Measurements from ENCODE around the gene ADSS2. TPM values are rescaled to one million over a fixed set of nuclear protein-coding genes. Genes with fewer than 3 reads are reported as not detected.

Gene ADSS2
- polyA plus RNA-seq, 1 of the 3 experiments (the other 2 are of a cell fraction): 30.7 TPM

DNA sequence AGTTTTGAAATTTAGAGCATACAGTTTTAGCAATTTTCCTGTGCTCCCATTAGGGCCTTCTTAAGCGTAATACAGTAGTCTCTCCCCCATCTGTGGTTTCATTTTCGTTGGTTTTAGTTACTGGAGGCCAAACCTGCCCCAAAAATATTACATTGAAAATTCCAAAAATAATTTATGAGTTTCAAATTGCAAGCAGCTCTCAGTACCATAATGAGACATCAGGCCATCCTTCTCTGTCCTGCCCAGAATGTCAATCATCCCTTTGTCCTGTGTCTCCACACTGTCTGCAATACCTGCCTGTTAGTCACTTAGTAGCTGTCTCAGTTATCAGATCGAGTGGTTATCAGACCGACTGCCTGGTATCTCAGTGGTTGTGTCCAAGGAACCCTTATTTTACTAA lies 45.4 kb downstream of the ADSS2 start:
- H3F3A ChIP-seq (replicated peaks; ENCODE audit: insufficient read depth): no peaks in the 10 kb centered on the region
- no peak overlapping the region for H3K27ac ChIP-seq (ENCODE audit: low read depth in 2 of 2, low read length in 1 of 2)
- ChIA-PET CTCF (no interaction called here), POLR2A (no interaction called here)
- no peaks in the 10 kb centered on the region for H3K27me3 ChIP-seq (ENCODE audit: insufficient read depth)
- no peaks in the 10 kb centered on the region; a peak in 1 of 4 replicates for H3K4me1 ChIP-seq (ENCODE audit: control insufficient read depth in 1 of 2, insufficient read depth in 2 of 2, low read depth in 1 of 2, low read length in 1 of 2)
- H3K79me2 ChIP-seq (ENCODE audit: insufficient read depth): no peaks in the 10 kb centered on the region; the same call in 1 of the 2 replicates
- H3K4me2 ChIP-seq: no peak overlapping the region
- H3K9me2 ChIP-seq: no peaks in the 10 kb centered on the region
- H4K20me1 ChIP-seq (ENCODE audit: insufficient read depth): no peaks in the 10 kb centered on the region
- TF ChIP-seq FOSL2 (IDR thresholded peaks at IDR 0.05; ENCODE audit: borderline replicate concordance, low read depth) (no peak), FOXM1 (IDR thresholded peaks at IDR 0.05; ENCODE audit: low read depth) (no peak), MXI1 (IDR thresholded peaks at IDR 0.05; ENCODE audit: low read depth, low read length) (no peak), FOXJ3 (CRISPR knock-in tag; IDR thresholded peaks at IDR 0.05) (no peak)
- TF ChIP-seq, protein P1, sequence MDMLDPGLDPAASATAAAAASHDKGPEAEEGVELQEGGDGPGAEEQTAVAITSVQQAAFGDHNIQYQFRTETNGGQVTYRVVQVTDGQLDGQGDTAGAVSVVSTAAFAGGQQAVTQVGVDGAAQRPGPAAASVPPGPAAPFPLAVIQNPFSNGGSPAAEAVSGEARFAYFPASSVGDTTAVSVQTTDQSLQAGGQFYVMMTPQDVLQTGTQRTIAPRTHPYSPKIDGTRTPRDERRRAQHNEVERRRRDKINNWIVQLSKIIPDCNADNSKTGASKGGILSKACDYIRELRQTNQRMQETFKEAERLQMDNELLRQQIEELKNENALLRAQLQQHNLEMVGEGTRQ (IDR thresholded peaks at IDR 0.05; ENCODE audit: borderline replicate concordance, low read depth, low read length): no peak
- H3K9me3 ChIP-seq: peaks cover 11% of the 10 kb centered on the region
- H3K36me3 ChIP-seq (replicated peaks in 1 of 2; ENCODE audit: control insufficient read depth in 1 of 2, insufficient read depth in 2 of 2, low read length in 1 of 2): peaks cover 66 to 82% of the 10 kb centered on the region in 2 experiments
- DNase-seq: no peak
- 88% methylated on average over 4 of the region's 4 CpGs for WGBS (ENCODE audit: low lambda C conversion rate)
- no peak overlapping the region for H2AFZ ChIP-seq (ENCODE audit: low read depth)
- no peak overlapping the region for H3K9ac ChIP-seq
- H3K4me3 ChIP-seq (ENCODE audit: low read depth in 2 of 2, low read length in 1 of 2): no peak overlapping the region

DNA sequence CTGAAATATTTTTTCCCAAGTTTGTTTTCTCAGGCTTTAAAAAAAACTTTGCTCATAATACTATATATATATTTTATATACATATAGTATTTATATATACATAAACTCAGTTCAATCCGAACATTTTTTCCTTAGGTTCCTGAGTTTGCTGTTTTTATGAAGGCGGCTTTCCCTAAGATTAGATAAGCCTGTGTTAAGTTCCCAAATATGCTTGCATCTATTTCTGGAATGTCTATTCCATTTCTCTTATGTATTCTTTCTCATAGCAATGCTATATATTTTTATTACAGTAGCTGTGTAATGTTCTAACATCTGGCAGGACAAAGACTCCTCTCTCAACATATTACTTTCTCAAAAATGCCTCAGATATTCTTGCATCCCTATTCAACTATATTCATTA lies 45.9 kb downstream of the ADSS2 start:
- no peaks in the 10 kb centered on the region for H3K9me2 ChIP-seq
- no peaks in the 10 kb centered on the region for H4K20me1 ChIP-seq (ENCODE audit: insufficient read depth)
- POLR2A ChIA-PET: no interaction called here
- no peak overlapping the region for H3K4me3 ChIP-seq (ENCODE audit: low read depth in 2 of 2, low read length in 1 of 2)
- no peak overlapping the region for H3K27ac ChIP-seq (ENCODE audit: low read depth in 2 of 2, low read length in 1 of 2)
- DNase-seq: no peak
- H3K36me3 ChIP-seq (replicated peaks in 1 of 2; ENCODE audit: control insufficient read depth in 1 of 2, insufficient read depth in 2 of 2, low read length in 1 of 2): peaks cover 66 to 81% of the 10 kb centered on the region in 2 experiments
- no peak overlapping the region for H3K4me2 ChIP-seq
- H3F3A ChIP-seq (replicated peaks; ENCODE audit: insufficient read depth): no peaks in the 10 kb centered on the region
- no peaks in the 10 kb centered on the region; a peak in 1 of 4 replicates for H3K4me1 ChIP-seq (ENCODE audit: control insufficient read depth in 1 of 2, insufficient read depth in 2 of 2, low read depth in 1 of 2, low read length in 1 of 2)
- H3K9ac ChIP-seq: no peak overlapping the region
- WGBS (ENCODE audit: low lambda C conversion rate): 99% methylated on average over 2 of the region's 2 CpGs
- H3K27me3 ChIP-seq (ENCODE audit: insufficient read depth): no peaks in the 10 kb centered on the region
- H2AFZ ChIP-seq (ENCODE audit: low read depth): no peak overlapping the region
- H3K9me3 ChIP-seq: peaks cover 16% of the 10 kb centered on the region
- TF ChIP-seq, protein P1 (IDR thresholded peaks at IDR 0.05; ENCODE audit: borderline replicate concordance, low read depth, low read length): no peak
- TF ChIP-seq RAD21 (IDR thresholded peaks at IDR 0.05; ENCODE audit: low read length): no peak
- no peak for TF ChIP-seq SIN3A (IDR thresholded peaks at IDR 0.05; ENCODE audit: borderline replicate concordance, low read depth, low read length)
- TF ChIP-seq GABPA (IDR thresholded peaks at IDR 0.05; ENCODE audit: low read depth): no peak
- no peak for TF ChIP-seq MEF2A (IDR thresholded peaks at IDR 0.05; ENCODE audit: borderline replicate concordance, low read depth)
- no peak for TF ChIP-seq RFX5 (IDR thresholded peaks at IDR 0.05; ENCODE audit: low read length)
- no peak for TF ChIP-seq NRF1 (IDR thresholded peaks at IDR 0.05; ENCODE audit: low read depth, low read length)
- TF ChIP-seq, protein P2, sequence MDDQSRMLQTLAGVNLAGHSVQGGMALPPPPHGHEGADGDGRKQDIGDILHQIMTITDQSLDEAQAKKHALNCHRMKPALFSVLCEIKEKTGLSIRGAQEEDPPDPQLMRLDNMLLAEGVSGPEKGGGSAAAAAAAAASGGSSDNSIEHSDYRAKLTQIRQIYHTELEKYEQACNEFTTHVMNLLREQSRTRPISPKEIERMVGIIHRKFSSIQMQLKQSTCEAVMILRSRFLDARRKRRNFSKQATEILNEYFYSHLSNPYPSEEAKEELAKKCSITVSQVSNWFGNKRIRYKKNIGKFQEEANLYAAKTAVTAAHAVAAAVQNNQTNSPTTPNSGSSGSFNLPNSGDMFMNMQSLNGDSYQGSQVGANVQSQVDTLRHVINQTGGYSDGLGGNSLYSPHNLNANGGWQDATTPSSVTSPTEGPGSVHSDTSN (IDR thresholded peaks at IDR 0.05): no peak
- no peak for TF ChIP-seq EZH2phosphoT487 (IDR thresholded peaks at IDR 0.05; ENCODE audit: borderline replicate concordance, low read depth)
- TF ChIP-seq, protein P3, sequence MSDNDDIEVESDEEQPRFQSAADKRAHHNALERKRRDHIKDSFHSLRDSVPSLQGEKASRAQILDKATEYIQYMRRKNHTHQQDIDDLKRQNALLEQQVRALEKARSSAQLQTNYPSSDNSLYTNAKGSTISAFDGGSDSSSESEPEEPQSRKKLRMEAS (IDR thresholded peaks at IDR 0.05; ENCODE audit: low read depth): no peak
- TF ChIP-seq FOSL2 (IDR thresholded peaks at IDR 0.05; ENCODE audit: borderline replicate concordance, low read depth): no peak
- no peak for TF ChIP-seq TAF1 (IDR thresholded peaks at IDR 0.05; ENCODE audit: borderline replicate concordance, low read depth, low read length)
- TF ChIP-seq TCF12 (IDR thresholded peaks at IDR 0.05): no peak
- TF ChIP-seq, protein P4, sequence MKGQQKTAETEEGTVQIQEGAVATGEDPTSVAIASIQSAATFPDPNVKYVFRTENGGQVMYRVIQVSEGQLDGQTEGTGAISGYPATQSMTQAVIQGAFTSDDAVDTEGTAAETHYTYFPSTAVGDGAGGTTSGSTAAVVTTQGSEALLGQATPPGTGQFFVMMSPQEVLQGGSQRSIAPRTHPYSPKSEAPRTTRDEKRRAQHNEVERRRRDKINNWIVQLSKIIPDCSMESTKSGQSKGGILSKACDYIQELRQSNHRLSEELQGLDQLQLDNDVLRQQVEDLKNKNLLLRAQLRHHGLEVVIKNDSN (IDR thresholded peaks at IDR 0.05; ENCODE audit: borderline replicate concordance, low read depth): no peak
- TF ChIP-seq JUND (IDR thresholded peaks at IDR 0.05): no peak
- CTCF ChIA-PET: no interaction called here
- no peaks in the 10 kb centered on the region; the same call in 1 of the 2 replicates for H3K79me2 ChIP-seq (ENCODE audit: insufficient read depth)
